Right lobe of liver (tissue), 6 donors: ENCODE results near the gene SHISA9. TPM values are rescaled to one million over a fixed set of nuclear protein-coding genes. Genes with fewer than 3 reads are reported as not detected.

Experiments
- ATAC-seq, 4 donors: fragments of 200-7000 bp; cut with Tn5 transposase; one replicate each; pipeline ENCODE4 v1.9.1; 2020; ENCODE audit warnings: mild to moderate bottlenecking in 4 of 4, moderate library complexity in 4 of 4
- DNase-seq, 3 donors: peaks; one replicate each; pipeline ENCODE4 v3.0.0-alpha.2; 2020
- H3K27ac ChIP-seq, 3 donors: fragments of 200-600 bp; one replicate each; pipeline ENCODE4 v1.8.0; 2022
- H3K27me3 ChIP-seq, 2 donors: fragments of 200-600 bp; one replicate each; pipeline ENCODE4 v1.8.0; 2022
- H3K36me3 ChIP-seq, 4 donors: fragments of 200-600 bp; sonication (generic) in 1 of 4; one replicate each; pipeline versions ENCODE4 v1.5.1 to v1.8.0; 2017 to 2022; ENCODE audit warnings: control low read depth in 1 of 4
- H3K4me1 ChIP-seq, 4 donors: fragments of 200-600 bp; sonication (generic) in 1 of 4; one replicate each; pipeline versions ENCODE4 v1.5.1 to v1.8.0; 2017 to 2022; ENCODE audit warnings: control low read depth in 1 of 4
- H3K4me3 ChIP-seq, 3 donors: fragments of 200-600 bp; one replicate each; pipeline ENCODE4 v1.8.0; 2022
- H3K9me3 ChIP-seq, 4 donors: fragments of 200-600 bp; sonication (generic) in 1 of 4; one replicate each; pipeline versions ENCODE4 v1.5.1 to v1.8.0; 2017 to 2022; ENCODE audit warnings: control low read depth in 1 of 4
- POLR2A ChIP-seq: fragments of 450-650 bp; IDR thresholded peaks from one replicate; pipeline ENCODE4 v1.6.1; 2017; ENCODE audit warnings: antibody characterized with exemption, mild to moderate bottlenecking
- WGBS: methylation state at CpG from one replicate; pipeline ENCODE4 v1.1.6; 2018; ENCODE audit warnings: low coverage, low lambda C conversion rate; ENCODE audit not compliant: insufficient coverage; ENCODE audit errors: missing lambda C conversion rate; 5-methylcytosine and 5-hydroxymethylcytosine counted together
- intact Hi-C, 2 donors: fragments of 100-400 bp; cut with DNase I; formaldehyde crosslinking; loops; one replicate each; pipeline versions ENCODE4 v1.11.2 to v1.14.1; 2022
- total RNA-seq, 6 experiments: library from RNA; depleted of rRNA in 2 of 6; stranded (reverse); fragments of >200 nt in 2 of 6; fragmentation: NEBNext Ultra II Directional in 3 of 6; extraction: Animal tissue kit (Norgen Biotek cat#: 25700) in 3 of 6; gene quantifications; one replicate each; pipeline versions ENCODE4 v1.1.0 to v1.2.4, GENCODE V29; 2016 to 2023
- TF ChIP-seq, protein P1 (sequence below), 4 donors: fragments of 200-600 bp in 3 of 4; fragments of 450-650 bp in 1 of 4; IDR thresholded peaks; one replicate each; pipeline versions ENCODE4 v1.5.1 to v1.8.0; 2016 to 2022; ENCODE audit warnings: antibody characterized with exemption in 4 of 4, mild to moderate bottlenecking in 2 of 4
- donor health status: DM: no; HTN: yes; CAD: no.
- donor health status: DM: no; HTN: no; CAD: no.
- donor health status: DM: no; HTN: no; CAD: no.
- donor health status: DM: no; HTN: yes; CAD: no.
- donor health status: DM: no; HTN: yes; CAD: no.

Gene SHISA9
- total RNA-seq, 6 experiments from 2014 or later: 0.02 to 0.06 TPM; not detected in 4

DNA sequence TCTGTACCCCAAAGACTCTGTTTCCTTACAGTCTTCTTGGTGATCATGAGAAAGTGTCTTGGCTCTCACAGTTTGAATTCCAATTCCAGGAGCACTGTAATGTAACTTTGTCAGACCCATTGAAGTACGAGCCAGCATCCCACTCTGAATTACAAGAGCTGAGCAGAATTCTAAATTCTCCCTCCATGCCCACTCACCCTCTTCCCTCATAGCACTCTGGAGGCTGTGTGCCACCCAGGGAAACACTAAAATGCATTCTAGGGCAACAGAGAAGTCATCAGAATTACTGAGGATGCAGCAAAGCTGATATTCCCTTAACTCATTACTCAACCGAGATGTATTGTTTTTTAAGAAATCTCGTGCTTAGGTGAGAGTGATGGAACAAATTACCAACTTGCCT, 154.1 kb downstream of the SHISA9 start:
- no peaks in the 10 kb centered on the region for H3K27me3 ChIP-seq
- no peaks in the 10 kb centered on the region for H3K36me3 ChIP-seq
- intact Hi-C loops: no loop called here
- TF ChIP-seq, protein P1, sequence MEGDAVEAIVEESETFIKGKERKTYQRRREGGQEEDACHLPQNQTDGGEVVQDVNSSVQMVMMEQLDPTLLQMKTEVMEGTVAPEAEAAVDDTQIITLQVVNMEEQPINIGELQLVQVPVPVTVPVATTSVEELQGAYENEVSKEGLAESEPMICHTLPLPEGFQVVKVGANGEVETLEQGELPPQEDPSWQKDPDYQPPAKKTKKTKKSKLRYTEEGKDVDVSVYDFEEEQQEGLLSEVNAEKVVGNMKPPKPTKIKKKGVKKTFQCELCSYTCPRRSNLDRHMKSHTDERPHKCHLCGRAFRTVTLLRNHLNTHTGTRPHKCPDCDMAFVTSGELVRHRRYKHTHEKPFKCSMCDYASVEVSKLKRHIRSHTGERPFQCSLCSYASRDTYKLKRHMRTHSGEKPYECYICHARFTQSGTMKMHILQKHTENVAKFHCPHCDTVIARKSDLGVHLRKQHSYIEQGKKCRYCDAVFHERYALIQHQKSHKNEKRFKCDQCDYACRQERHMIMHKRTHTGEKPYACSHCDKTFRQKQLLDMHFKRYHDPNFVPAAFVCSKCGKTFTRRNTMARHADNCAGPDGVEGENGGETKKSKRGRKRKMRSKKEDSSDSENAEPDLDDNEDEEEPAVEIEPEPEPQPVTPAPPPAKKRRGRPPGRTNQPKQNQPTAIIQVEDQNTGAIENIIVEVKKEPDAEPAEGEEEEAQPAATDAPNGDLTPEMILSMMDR (IDR thresholded peaks at IDR 0.05): no peak
- TF ChIP-seq POLR2A: no peak
- H3K4me1 ChIP-seq: no peaks in the 10 kb centered on the region
- ATAC-seq (no peak), DNase-seq (no peak)
- H3K4me3 ChIP-seq: no peak overlapping the region
- WGBS: 86% methylated on average over 3 of the region's 3 CpGs
- H3K9me3 ChIP-seq: no peaks in the 10 kb centered on the region
- H3K27ac ChIP-seq: no peak overlapping the region

GRCh38 chr16:13056607-13057006, 155.2 kb downstream of the SHISA9 start:
- Histone ChIP-seq H3K9me3 (no peaks in the 10 kb centered on the region), H3K27me3 (no peaks in the 10 kb centered on the region), H3K36me3 (no peaks in the 10 kb centered on the region), H3K27ac (no peak overlapping the region), H3K4me3 (no peak overlapping the region), H3K4me1 (no peaks in the 10 kb centered on the region)
- 64% methylated on average over 4 of the region's 5 CpGs for WGBS
- intact Hi-C loops: no loop called here
- TF ChIP-seq, protein P1 (IDR thresholded peaks at IDR 0.05): no peak
- no peak for TF ChIP-seq POLR2A
- no peak for DNase-seq
- no peak for ATAC-seq

GRCh38 chr16:13060932-13061331, 159.5 kb downstream of the SHISA9 start:
- Histone ChIP-seq H3K27me3 (no peaks in the 10 kb centered on the region), H3K4me3 (no peak overlapping the region), H3K27ac (no peak overlapping the region), H3K4me1 (no peaks in the 10 kb centered on the region), H3K36me3 (no peaks in the 10 kb centered on the region), H3K9me3 (no peaks in the 10 kb centered on the region)
- intact Hi-C loops: no loop called here
- no peak for DNase-seq
- TF ChIP-seq, protein P1 (IDR thresholded peaks at IDR 0.05): no peak
- no peak for TF ChIP-seq POLR2A
- 72% methylated on average over 12 of the region's 13 CpGs for WGBS
- ATAC-seq: no peak

DNA sequence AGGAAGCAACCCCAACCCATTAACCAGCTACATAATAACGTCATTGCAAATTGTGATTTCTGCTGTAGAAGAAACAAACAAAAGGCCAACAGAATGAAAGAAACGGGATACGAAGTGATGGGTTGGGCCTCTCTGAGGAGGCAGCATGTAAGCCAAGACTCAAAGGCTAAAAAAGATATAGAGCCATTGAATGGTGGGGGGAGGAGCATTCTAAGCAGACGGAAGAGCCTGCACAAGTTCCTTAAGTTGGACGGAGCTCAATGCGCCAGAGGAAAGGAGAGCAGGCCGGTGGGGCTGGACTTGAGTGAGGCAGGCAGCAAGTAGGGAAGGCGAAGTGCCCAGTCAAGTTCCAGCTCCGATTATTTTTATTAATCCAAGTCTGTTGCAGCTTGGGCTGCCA, 160.3 kb downstream of the SHISA9 start:
- no peaks in the 10 kb centered on the region for H3K36me3 ChIP-seq
- H3K27ac ChIP-seq: no peak overlapping the region
- no peak overlapping the region for H3K4me3 ChIP-seq
- no peak for DNase-seq
- no peaks in the 10 kb centered on the region for H3K9me3 ChIP-seq
- H3K27me3 ChIP-seq: no peaks in the 10 kb centered on the region
- no peak for ATAC-seq
- no peaks in the 10 kb centered on the region for H3K4me1 ChIP-seq
- intact Hi-C loops: no loop called here
- WGBS: 69% methylated on average over 9 of the region's 9 CpGs
- TF ChIP-seq, protein P1 (IDR thresholded peaks at IDR 0.05): no peak
- no peak for TF ChIP-seq POLR2A

- H3K27me3 ChIP-seq: no peaks in the 10 kb centered on the region
- H3K4me1 ChIP-seq: no peaks in the 10 kb centered on the region
- WGBS: 88% methylated on average over 1 of the region's 2 CpGs
- DNase-seq: no peak
- H3K27ac ChIP-seq: no peak overlapping the region
- H3K36me3 ChIP-seq: no peaks in the 10 kb centered on the region
- no peaks in the 10 kb centered on the region for H3K9me3 ChIP-seq
- intact Hi-C loops: no loop called here
- no peak for ATAC-seq
- no peak overlapping the region for H3K4me3 ChIP-seq
- no peak for TF ChIP-seq POLR2A
- TF ChIP-seq, protein P1 (IDR thresholded peaks at IDR 0.05): no peak
These were observed 160.8 kb downstream of the SHISA9 start for GRCh38 chr16:13062219-13062618.
